OCI-M2 (cell line): Measurements from ENCODE around the gene FRMD4A.
"Not testable (repeated sequence)": the region's sequence is repeated elsewhere in the genome, so short reads cannot be mapped to it uniquely, and the experiment has no call there.

ENCODE experiments used
- DNase-seq: peaks from one replicate; lab custom pipeline; 2025; ENCODE audit not compliant: unreplicated experiment; lab: John Stamatoyannopoulos, UW

FRMD4A gene

DNA sequence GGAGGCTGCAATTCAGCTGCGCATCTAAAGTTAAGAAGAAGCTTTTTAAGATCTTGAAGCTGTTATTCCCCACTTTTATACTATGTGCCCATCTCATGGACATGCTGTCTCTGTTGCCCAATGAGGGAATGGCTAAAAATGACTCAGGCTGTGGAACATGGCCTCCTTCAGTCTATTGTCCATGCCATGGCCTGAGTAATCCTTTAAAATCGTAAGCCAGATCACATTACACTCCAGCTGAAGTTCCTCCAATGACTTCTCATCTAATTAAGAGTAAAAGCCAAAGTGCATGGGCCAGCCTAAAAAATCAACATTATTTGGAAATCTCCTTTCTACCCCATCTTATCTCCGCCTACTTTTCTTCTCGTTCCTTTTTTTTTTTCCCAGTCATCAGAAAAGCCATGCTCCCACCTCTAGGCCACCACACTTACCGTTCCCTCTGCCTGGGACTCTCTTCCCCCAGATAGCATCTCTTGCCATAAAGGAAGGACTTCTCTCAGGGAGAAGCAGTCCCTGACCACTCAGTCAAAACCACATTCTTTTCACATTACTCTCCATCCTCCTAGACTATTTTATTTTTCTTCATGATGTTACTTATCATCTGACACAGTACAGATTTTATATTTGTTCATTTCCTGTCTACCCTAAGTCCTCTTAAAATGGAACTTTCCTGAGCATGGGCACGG lies 406.5 kb downstream of the FRMD4A start:
- DNase-seq, result no peak

DNA sequence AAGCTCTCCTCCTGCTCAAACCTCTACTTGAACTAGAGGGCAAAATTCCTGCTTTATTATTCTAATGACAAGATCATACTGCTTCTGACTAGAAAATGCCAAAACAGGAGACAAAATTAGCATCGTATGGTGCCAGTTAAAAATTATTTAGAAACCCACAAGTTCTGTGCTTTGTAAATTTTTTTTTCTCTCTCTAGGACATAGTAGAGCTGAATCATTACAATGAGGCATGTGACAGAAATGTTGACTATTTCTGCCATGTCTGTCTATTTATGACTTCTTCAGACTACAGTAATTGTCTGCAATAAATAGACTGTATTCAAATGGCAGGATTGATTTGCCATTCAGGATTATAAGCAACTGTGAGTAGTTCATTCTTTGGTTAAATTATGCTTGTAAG lies 408.1 kb downstream of the FRMD4A start:
- no peak for DNase-seq

DNA sequence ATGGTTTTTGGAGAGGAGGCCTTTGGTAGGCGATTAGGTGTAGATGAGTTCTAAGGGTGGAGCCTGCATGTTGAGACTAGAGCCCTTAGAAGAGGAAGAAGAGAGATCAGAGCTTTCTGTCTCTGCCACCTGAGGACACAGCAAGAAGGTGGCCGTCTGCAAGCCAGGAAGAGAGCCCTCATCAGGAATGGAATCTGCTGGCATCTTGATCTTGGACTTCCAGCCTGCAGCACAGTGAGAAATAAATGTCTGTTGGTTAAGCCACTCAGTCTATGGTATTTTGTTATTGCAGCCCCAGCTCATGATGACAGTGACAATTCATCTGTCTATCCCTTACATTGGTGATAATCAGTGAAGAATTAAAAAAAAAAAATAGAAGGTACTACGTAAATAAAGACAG lies 408.8 kb downstream of the FRMD4A start:
- no peak for DNase-seq

DNA sequence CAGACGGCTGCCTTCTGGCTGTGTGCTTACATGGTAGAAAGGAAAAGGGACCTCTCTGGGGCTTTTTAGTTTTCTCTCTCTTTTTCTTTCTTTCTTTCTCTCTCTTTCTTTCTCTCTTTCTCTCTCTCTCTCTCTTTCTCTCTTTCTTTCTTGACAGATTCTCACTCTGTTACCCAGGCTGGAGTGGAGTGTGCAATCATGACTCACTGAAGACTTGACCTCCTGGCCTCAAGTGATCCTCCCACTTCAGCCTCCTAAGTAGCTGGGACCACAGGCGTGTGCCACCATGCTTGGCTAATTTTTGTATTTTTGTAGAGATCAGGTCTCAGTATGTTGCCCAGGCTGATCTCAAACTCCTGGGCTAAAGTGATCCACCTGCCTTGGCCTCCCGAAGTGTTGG lies 409.6 kb downstream of the FRMD4A start:
- DNase-seq, result not testable (repeated sequence)

GRCh38 chr10:13920465-13920864 lies 410.3 kb downstream of the FRMD4A start:
- DNase-seq, result no peak

DNA sequence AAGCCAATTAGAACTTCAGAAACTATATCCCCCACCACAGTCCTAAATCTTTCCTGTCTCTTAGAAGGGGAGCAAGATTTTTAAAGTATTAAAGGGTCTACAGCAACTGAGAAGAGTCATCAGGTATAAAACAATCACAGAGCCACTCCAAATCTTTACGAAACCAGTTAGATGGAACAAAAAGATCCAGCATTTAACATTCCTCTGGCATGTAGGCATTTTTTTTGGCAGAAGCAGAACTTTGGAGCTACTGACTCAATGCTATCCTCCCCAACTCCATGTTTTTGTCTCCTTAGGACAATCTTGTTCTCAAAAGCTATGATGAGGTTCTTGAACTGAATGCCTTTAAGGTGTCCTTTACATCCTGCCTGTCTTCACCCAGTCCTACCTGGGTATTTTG lies 410.7 kb downstream of the FRMD4A start:
- DNase-seq, result no peak

DNA sequence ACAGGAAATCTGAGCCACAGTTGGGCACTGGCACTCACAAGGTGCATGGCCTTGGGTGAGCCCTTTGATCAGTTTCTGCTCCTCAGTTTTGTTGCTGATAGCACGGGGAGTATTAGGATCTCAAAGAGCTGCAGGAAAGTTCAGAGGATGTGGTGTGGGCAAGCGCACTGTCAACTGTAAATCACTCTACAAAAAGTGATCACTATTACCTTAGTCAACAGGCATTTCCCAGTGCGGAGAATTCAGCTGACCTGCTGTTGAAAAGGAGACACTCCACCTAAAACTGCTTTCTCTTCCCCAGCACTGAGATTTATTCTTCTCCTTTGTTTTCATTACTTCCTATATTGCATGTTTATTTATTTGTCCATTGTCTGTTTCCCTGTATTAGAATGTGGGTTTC lies 412.9 kb downstream of the FRMD4A start:
- no peak for DNase-seq

DNA sequence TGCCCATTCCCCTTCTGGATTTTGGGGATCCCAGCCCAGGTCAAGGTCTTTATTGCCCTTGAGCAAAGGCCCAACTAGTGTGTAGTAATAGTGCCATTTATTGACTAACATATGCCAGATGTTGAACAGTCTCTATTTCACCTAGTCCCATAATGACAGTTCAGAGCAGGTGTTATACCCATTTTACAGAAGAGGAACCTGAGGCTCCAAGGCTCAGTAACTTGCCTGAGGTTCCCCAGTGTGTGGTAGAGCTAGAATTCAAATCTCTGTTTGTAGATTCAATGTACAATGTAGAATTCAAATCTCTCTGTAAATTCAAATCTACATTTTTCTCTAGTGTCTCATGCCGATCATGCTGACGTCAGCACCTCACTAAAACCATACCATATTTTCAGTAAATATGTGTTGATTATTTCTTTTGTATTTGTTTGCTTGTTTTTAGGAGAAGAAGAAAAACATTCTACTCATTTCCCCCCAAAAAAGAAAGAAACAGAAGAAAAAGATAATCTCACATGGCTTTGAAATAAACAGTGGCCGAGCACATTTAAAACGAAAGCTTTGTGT lies 414.3 kb downstream of the FRMD4A start:
- DNase-seq, result no peak

DNA sequence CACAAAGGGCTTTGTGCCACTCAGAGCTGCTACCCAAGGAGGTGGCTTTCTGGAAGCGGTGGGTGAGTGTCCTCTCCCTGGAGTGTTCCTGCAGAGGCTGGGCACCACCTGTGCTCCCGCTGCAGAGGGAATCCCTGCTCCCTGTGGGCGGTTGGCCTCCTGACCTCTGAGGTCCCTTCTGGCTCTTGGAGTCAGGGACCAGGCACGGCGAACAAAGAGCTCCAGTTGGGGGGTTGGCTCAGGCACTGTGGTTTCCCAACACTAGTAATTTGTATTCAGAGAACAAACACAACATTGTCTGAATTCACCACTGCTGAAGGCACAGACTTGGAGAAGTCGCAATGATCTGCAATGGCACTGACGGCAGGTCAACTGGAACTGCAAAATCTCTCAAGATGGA lies 415.0 kb downstream of the FRMD4A start:
- DNase-seq, result no peak

DNA sequence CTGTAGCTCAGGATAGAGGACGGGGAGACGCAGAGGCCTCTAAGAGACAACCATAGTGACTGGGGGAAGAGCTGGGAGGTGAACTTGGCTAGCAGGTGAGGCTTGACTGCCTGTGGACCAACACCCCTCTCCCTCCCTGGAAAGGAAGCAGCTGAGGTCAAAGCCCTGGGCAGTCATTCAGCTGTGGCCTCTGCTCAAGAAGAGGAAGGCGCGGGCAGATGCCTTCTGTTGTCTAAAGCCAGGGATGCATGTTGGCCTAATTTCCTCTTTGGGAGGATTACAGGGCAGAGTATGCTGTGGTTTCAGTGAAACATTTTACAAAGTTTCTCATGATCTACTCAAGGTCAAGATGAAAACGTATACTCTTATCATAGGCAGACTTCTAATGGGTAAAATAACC lies 416.8 kb downstream of the FRMD4A start:
- no peak for DNase-seq

DNA sequence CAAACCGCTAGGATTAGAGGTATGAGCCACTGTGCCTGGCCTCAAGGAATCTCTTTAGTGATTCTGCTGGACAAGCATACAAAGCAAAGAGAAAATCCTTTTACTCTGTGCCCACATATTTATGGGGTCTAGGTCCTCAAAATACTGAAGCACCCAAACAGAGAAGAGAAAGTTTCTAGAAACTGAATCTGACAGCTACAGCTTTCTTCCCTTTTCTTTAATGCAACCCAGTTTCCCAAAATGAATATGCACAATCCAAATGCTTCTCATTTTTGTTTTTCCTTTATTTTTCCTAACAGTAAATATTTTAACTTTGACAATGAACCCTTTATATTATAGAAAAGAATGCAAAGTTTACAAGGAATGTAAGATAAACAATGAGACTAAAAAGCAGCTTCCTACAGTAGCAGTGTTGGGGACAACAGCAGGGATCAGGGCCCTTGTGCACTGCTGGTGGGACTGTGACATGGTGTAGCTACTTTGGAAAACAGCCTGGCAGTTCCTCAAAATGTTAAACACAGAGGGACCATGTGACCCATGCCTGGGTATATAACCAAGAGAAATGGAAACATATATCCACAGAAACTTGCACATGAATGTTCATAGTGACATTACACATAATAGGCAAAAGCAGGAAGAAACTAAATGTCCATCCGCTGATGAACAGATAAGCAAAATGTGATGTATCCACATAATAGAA lies 418.8 kb downstream of the FRMD4A start:
- DNase-seq, result no peak

DNA sequence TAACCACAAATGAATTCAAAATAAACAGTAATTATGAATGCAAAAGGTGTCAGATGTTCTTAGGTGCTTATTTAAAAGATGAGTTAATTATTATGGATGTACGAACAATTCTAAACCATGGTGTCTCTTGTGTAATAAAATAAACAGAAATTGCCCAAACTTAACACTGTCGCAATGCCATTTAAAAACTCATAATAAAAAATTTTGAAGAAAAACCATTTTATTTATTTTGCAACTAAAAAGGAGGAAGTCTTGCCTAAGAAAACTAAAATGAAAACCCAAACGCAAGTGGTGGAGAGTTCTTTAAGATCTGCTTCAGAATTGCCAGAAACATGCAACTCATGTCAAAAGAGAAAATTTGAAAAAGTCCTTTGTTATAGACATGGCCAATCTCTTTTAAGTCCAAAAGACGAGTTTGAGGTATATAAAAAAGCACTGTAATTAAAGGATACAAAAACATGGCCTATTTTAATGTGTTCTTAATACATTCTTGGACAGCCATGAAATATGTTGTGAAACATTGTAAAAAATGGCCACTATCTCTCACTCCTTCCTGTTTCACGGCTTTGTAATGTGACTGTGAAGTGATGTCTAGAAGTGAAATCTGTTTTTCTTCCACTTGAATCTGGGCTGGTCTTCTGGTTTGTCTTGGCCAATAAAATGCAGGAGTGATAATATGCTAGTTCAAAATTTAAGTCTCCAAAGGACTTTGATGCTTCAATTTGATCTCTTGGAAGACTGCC lies 421.0 kb downstream of the FRMD4A start:
- no peak for DNase-seq

GRCh38 chr10:13908475-13908874 lies 422.2 kb downstream of the FRMD4A start:
- DNase-seq, result no peak

GRCh38 chr10:13907570-13907969 lies 423.2 kb downstream of the FRMD4A start:
- DNase-seq, result no peak

DNA sequence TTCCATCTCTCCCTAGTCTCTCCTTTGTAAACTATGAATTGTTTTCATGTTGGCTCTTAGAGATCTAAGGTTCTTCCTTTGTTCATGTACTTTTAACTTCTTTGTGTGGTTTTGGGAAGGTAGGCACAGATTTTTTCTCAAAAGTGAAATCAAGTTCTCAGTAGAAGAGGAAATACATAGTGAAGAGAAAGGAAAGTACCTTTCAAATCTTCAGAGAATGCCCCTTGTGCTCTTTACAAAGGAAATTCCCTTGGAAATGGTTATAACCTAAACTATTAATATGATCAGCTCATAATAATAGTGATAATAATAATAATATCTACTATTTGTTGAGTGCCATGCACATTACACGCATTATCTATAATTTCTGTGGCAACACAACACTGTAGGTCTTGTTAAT lies 425.4 kb downstream of the FRMD4A start:
- no peak for DNase-seq

- no peak for DNase-seq
Measured at GRCh38 chr10:13904064-13904463, 426.7 kb downstream of the FRMD4A start.

DNA sequence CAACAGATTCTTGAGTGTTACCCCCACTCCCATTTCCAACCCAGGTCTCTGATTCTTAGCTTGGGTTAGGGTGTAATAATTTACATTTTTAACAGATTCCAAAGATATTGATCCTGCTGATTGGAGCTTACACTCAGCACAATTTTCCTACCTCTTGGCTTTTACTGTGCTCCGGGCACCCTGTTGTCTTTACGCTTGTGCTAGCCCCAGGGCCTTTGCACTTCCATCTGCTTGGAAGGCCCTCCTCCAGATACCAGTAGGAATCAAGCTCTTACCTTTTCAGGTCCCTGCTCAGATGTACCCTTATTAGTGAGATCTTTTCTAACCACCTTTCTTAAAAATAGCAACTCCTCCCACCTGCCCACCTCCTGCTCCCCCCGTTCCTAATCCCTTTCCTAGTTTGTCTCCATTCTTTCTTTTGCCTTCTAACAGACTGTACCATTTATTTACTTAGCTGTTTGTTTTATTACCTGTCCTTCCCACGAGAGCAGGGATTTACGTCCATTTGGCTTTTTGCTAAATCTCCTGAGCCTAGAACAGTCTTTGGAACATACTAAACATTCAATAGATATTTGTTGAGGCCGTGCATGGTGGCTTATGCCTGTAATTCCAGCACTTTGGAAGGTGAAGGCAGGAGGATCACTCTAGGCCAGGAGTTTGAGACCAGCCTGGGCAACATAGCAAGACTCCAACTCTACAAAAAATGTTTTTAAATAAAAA lies 427.7 kb downstream of the FRMD4A start:
- no peak for DNase-seq

DNA sequence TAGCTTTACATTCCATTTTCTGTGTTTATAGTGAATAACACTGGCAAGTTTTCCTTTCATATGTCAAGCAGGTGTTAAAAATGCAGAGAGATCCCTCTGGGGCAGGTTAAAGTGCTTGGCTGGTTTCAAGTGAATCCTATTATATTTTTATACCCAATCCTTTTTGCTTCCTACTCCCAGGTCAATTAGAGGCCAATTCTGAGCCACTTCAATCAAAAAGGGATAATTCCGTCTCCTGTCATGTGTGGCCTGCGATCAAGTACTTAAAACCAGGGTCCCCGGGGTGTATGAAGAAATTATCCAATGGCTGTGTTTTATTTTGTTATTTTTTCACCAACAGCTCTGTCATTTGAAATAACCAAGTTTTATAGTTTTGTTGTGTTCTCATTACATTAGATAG lies 430.8 kb downstream of the FRMD4A start:
- no peak for DNase-seq

DNA sequence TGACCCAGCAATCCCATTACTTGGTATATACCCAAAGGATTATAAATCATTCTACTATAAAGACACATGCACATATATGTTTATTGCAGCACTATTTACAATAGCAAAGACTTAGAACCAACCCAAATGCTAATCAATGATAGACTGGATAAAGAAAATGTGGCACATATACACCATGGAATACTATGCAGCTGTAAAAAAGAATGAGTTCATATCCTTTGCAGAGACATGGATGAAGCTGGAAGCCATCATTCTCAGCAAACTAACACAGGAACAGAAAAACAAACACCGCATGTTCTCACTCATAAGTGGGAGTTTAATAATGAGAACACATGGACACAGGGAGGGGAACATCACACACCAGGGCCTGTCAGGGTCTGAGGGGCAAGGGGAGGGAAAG lies 434.6 kb downstream of the FRMD4A start:
- DNase-seq, result not testable (repeated sequence)

DNA sequence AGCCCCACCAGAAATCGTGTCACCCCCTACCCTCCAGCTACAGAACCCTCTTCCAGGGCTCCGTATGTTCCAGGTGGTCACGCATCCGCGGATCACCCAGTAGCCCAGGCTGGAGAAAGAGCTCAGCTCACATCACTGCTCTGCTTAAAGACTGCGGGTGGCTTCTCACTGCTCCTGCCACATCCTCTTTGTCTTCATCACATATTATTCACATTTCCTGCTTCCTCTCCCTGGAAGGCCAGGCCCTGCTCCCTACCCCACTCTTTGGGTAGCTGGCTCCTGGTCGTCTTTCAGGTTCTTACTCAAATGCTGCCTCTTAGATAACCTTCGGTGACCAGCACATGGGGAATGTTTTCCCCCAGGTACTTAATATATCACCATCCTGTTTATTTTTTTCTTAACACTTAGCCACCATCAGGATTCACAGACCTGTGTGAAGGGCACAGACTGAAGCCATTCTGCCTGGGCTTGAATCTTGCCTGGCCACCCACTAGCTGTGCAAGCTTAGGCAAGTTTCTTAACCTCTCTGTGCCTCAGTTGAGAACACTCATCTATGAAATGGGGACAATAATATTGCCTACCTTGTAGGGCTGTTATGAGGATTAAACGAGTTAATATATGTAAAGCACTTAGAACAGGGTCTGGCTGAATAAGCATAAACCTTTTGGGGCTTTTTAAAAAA lies 436.2 kb downstream of the FRMD4A start:
- no peak for DNase-seq

DNA sequence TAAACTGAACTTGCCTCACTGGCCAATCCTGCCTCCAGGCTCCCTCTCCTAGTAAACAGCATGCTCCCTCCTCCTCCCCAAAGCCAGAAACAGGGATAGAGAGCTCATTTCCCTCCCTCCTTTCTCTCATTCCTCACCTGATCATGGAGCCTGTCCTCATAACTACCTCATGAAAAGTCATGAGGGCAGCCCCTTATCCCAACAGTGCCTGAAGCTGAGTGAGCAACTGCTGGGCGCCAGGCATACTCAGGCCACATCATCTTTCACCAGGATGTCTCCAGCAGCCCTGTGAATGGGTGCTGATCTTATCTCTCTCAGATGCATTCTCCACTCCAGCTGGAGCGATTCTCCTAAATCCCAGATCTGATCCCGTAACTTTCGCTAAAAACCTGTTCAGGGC lies 436.8 kb downstream of the FRMD4A start:
- DNase-seq, result no peak
